GM04504 (cell line): Measurements from ENCODE around the gene GABBR2.

Experiments
- DNase-seq: peaks from one replicate; pipeline ENCODE4 v3.0.0-alpha.2; 2012; ENCODE audit warnings: low read depth

The GABBR2 gene

GRCh38 chr9:98721643-98722042 lies 12.9 kb upstream of the GABBR2 start:
- DNase-seq, result no peak

- no peak for DNase-seq
Measured at GRCh38 chr9:98720402-98720801, 11.7 kb upstream of the GABBR2 start.

GRCh38 chr9:98719055-98719454 lies 10.3 kb upstream of the GABBR2 start:
- no peak for DNase-seq

GRCh38 chr9:98714833-98715232 lies 6.1 kb upstream of the GABBR2 start:
- DNase-seq, result no peak

GRCh38 chr9:98712987-98713386 lies 4.3 kb upstream of the GABBR2 start:
- DNase-seq, result no peak

GRCh38 chr9:98709968-98710965 lies 1.5 kb upstream of the GABBR2 start:
- peak; percentile 40 for DNase-seq

GRCh38 chr9:98708103-98708932 lies 417 bp downstream of the GABBR2 start:
- no peak for DNase-seq

GRCh38 chr9:98707166-98708102 lies 1.3 kb downstream of the GABBR2 start:
- DNase-seq, result peak; percentile 70

- no peak for DNase-seq
Measured at GRCh38 chr9:98706651-98707165, 2.0 kb downstream of the GABBR2 start.

- no peak for DNase-seq
Measured at GRCh38 chr9:98702835-98703380, 5.8 kb downstream of the GABBR2 start.

- DNase-seq, result no peak
Measured at GRCh38 chr9:98702340-98702739, 6.4 kb downstream of the GABBR2 start.

- no peak for DNase-seq
Measured at GRCh38 chr9:98701576-98701975, 7.2 kb downstream of the GABBR2 start.

GRCh38 chr9:98700801-98701200 lies 7.9 kb downstream of the GABBR2 start:
- no peak for DNase-seq

- DNase-seq, result no peak
Measured at GRCh38 chr9:98698856-98699255, 9.9 kb downstream of the GABBR2 start.

- DNase-seq, result no peak
Measured at GRCh38 chr9:98694943-98695342, 13.8 kb downstream of the GABBR2 start.

GRCh38 chr9:98692392-98692791 lies 16.3 kb downstream of the GABBR2 start:
- no peak for DNase-seq

GRCh38 chr9:98691890-98692289 lies 16.8 kb downstream of the GABBR2 start:
- no peak for DNase-seq

- no peak for DNase-seq
Measured at GRCh38 chr9:98690686-98691085, 18.0 kb downstream of the GABBR2 start.

GRCh38 chr9:98688710-98689495 lies 19.8 kb downstream of the GABBR2 start:
- no peak for DNase-seq

GRCh38 chr9:98687911-98688310 lies 20.8 kb downstream of the GABBR2 start:
- DNase-seq, result no peak
